Measurements from ENCODE around the gene CPSF4.
A peak's percentile ranks its signal among the peaks of the same experiment; 100 is the strongest.

CPSF4 gene

GRCh38 chr7:99456288-99456687, 17.5 kb downstream of the CPSF4 start:
- DNase-seq (ENCODE audit: low read depth): no peak
- no peak overlapping the region for H3K4me3 ChIP-seq (replicated peaks; ENCODE audit: low read depth, low read length)
- no peak for TF ChIP-seq CTCF (IDR thresholded peaks at IDR 0.05; ENCODE audit: low read length, missing control alignments)

- TF ChIP-seq CTCF (IDR thresholded peaks at IDR 0.05; ENCODE audit: low read length, missing control alignments): no peak
- DNase-seq (ENCODE audit: low read depth): no peak
- H3K4me3 ChIP-seq (replicated peaks; ENCODE audit: low read depth, low read length): no peak overlapping the region
Observed at GRCh38 chr7:99457050-99457649, 18.4 kb downstream of the CPSF4 start.

- H3K4me3 ChIP-seq (replicated peaks; ENCODE audit: low read depth, low read length): no peak overlapping the region
- TF ChIP-seq CTCF (IDR thresholded peaks at IDR 0.05; ENCODE audit: low read length, missing control alignments): no peak
- no peak for DNase-seq (ENCODE audit: low read depth)
Observed at GRCh38 chr7:99457650-99458493, 19.1 kb downstream of the CPSF4 start.

GRCh38 chr7:99459087-99459486, 20.3 kb downstream of the CPSF4 start:
- H3K4me3 ChIP-seq (replicated peaks; ENCODE audit: low read depth, low read length): no peak overlapping the region
- TF ChIP-seq CTCF (IDR thresholded peaks at IDR 0.05; ENCODE audit: low read length, missing control alignments): peak; percentile 36
- DNase-seq (ENCODE audit: low read depth): peak; percentile 28

- no peak for DNase-seq (ENCODE audit: low read depth)
- H3K4me3 ChIP-seq (replicated peaks; ENCODE audit: low read depth, low read length): no peak overlapping the region
- TF ChIP-seq CTCF (IDR thresholded peaks at IDR 0.05; ENCODE audit: low read length, missing control alignments): no peak
Observed at GRCh38 chr7:99460651-99461050, 21.9 kb downstream of the CPSF4 start.

GRCh38 chr7:99461221-99461620, 22.5 kb downstream of the CPSF4 start:
- TF ChIP-seq CTCF (IDR thresholded peaks at IDR 0.05; ENCODE audit: low read length, missing control alignments): no peak
- DNase-seq (ENCODE audit: low read depth): no peak

More at GRCh38 chr7:99461221-99461620, 22.5 kb downstream of the CPSF4 start:
- H3K4me3 ChIP-seq (replicated peaks; ENCODE audit: low read depth, low read length): no peak overlapping the region

Measured in fibroblast of pulmonary artery (primary cell).